HG02840 (cell line): Measurements from ENCODE around the gene SPOCK1.

Experiments used
- ATAC-seq: cut with Tn5 transposase; IDR thresholded peaks from one replicate; pipeline ENCODE4 v1.9.1; 2021; ENCODE audit warnings: mild to moderate bottlenecking, moderate library complexity, moderate number of reproducible peaks; ENCODE audit not compliant: unreplicated experiment, low FRiP score

Gene SPOCK1

DNA sequence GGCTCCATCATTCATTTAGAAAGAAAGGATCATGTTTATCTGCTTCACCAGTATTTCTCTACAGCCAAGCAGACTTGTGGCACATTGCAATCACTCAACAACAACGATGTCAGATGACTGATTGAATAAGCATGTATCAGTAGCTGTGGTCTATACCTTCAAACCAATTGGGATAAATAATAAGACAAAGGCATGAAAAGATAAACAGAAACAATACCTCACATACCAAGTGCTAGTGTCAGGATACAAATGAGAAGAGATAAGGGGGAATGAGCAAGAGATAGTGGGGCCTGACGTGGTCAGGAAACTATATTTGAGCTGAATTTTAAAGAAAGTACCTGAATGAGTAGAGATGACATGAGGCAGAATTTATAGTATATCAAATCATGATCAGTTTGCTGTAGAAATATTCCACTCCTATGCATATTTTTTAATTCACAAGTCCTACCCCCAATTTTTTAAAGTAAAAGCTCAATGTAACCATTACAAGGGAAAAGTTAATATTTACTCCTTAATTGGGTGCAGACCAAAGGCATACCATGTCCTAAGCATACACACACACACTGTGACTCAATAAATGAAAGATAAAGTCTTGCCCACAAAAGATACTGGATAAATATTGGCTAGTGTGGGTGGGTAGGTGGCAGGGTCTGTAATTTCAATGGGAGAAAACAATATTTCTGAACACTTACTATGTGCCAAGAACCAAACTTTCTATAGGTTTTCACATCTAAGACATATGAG is 284.5 kb downstream of the SPOCK1 start:
- ATAC-seq, result no peak

DNA sequence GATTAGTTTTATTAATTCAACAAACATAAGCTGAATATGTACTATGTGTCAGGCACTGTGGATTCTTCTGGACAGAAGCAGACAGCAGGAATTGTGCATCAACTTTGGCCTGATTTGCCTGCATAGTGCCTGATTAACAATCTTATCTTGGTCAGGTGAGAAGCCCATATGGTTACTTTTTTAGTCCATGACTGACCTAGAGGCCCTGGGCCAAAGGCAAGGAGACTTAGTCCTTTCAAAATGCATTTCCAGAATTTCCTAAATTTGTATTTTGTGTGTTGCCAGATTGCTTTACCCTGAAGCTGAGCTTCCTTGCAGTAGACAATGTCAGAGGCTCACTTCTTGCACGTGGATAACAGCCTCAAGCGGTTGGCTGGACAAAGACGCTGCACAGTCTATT is 286.7 kb downstream of the SPOCK1 start:
- ATAC-seq, result no peak

DNA sequence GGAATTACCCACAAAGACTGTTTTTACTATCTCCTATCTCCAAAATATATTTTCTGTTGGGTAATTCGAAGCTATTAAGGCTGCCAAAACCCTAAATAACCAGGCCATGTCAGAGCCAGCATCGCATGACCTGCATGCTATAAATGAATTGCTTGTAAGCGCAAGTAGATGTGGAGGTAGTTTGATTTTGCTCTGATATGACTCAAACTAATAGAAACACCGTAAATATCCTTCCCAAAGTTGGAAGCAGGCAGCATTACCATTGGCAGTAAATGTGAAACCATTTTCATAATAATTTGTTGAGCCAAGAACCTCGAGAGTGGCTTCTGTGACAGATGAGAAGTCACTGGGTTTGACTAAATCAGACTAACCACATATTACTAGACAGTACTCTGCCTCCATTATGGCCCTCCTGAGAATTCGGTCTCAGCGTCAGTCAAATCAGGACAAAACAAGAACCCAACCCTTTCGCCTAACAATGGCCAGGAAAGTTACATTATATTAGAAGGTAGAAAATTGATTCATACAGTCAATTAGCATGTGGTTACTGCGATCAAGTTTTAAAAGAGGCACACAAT is 289.8 kb downstream of the SPOCK1 start:
- ATAC-seq, result no peak

DNA sequence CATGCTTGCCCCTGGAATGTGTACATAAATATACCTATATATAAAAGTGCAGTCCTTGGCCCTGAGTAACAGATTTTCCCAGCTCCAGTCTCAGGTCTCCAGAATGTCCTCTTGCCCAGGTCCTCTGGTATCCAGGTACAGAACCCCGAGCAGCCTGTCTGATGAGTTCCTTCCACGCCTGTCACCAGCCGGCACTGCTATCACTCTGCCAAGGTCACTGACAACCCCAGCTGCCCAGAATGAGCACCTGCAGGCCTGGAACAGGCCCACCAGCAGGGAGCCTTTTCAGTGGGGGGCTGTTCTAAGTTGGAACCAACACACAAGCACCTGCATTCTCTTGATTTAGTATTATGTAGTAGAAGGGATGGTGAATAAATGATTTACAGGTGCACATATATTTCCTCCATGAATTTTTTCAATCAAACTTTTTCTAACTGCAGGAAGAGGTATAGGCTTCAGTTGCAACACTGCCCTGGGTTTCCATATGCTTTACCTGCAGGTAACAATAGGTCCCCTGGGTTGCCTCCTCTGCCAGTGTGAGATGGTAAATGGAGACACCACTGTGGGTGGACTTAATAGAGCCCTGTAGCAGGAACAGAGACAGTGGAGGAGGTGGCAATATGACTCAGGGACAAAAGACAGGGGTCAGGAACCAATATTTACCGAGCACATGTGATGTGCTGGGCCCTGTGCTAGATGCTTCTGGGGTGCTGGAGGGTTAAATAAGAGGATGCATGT is 291.9 kb downstream of the SPOCK1 start:
- no peak for ATAC-seq

DNA sequence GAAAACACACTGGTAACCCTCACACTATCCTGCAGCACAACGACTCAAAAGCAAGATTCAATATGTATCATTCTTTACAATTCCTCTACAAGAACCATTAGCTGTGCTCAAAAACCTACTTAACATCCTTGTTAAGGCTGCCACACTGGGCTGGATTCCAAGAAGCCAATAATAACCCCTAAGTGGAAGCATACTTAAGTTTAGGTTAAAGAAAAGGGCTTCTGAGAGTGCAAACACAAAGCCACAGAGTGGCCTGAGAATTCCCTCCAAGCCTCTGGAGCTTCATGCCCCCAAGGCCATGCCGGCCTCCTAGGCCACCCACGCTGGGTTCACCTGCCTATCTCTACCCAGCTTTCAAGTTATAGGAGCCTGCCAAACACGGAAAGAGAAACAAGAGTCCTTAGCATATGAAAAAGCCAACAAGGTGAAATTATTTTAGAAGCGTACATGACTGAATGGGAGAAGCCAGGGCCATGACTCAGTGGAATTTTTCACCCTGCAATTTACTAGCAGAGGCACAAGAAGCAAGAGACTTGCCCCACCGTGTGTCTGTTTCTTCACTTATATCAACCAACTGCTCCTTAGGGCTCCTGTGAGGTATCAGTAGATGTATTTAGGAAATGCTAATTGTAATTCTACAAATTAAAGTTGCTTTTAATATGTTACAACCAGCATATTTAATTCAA is 293.0 kb downstream of the SPOCK1 start:
- ATAC-seq, result no peak

DNA sequence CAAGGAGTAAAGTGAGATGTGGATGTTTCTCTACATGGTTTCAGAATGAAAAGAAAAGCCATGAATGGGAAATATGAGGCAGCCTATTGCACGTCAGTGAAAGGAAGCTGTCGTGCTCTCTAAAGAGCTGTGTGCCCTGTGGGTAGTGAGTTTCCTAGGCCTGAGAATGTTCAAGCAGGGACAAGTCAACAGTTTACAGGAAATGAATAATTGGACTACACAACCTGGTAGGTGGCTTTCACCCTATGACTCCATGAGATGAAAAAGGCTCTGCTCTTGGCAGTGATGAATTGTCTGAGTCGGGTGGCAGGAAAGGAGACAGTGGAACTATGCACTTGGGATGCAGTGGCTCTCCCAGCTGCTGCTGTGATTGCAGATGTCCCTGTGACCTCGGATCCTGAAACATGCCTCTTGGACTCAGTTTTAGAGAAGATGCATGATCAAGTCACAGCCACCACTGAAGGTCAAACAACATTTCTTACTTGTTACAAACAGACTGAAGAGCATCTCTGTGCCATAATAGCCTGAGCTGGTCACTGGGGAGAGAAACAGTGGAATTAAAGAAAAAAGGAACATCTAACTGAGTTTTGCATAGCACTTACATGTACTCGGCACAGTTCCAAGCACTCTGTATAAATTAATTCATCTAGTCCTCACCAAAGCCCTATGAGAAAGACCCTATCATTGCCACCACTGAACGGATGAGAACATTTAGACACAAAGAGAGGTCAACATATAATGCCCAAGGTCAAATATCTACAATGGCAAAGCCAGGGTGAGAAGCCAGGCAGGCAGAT is 293.7 kb downstream of the SPOCK1 start:
- ATAC-seq, result no peak

DNA sequence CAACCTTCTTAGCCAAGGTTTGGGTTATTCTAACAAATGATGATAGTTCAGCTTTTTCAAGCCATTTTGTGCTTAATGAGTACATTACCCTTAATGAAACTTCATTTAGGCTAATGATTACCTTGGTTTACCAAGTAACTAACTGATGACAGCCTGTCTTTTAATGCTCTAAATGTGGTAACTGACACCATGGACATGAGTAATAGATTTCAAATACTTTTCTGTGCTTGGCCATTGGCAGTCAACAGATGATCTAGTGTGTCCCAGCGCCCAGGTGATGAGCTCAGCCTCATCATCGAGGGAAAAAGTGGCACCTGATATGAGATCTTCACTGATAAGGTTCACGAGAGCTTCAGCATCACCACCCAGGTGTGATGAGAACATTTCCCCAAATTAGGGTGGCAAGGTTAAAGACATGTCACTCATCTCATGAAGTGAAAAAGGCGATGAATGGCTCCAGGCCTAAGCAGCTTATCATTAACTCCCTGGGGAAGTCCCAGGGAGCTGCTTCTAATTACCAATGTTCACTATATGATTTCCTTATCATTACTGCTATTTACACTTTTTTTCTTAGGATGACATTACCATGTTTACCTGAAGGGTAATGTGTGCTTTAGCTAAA is 296.0 kb downstream of the SPOCK1 start:
- ATAC-seq, result no peak

DNA sequence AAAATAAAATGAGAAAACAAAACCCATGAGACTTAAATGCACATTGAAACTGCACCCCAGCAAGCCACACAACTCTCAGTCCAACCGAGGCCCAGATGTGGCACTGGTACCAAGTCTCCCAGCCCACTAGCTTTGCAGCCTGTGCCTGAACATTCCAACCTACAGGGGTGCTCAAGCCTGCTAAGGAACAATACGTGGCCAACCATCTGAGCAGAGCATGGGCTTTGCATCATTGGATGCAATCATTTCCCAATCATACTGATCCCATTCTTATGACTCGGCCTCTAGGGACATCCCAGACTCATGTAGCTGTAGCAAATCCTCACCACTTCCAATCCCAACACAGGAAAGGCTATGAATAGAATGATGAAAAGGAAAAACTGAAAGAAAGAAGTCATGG is 297.2 kb downstream of the SPOCK1 start:
- ATAC-seq, result no peak

DNA sequence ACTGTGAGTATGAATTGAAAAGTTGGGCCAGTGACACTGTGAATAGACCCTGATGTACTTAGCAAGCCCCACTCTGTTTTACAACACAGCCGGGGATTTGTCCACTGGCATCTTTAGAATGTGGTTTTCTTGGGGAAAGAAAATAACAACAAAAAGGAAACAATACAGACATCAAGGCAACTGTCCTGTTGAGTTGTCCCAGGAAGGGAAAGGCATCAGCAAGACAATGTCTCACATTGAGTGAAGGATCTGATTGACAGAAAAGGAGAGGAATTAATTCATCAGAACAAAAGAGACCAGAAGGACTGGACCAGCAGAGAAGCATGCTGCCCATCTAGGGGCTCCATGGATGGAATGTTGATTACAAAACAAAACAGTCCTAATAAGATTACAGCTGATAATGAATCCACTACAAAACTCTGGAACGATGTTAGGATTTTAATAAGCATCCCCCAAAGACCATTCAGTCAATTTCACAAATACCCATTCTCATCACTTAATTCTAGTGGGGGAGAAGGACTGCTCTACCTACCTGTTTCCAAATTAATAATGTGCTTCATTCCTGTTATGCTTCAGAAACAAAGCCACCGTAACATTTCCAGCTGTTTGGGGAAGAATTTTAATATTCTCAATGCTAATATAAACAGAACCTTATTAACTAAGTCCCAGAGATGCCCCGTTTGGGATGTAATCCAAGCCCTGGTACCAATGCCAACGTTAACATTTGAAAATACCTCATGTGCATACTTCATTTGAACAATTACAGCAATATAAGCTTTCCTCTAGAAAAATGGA is 298.0 kb downstream of the SPOCK1 start:
- no peak for ATAC-seq

DNA sequence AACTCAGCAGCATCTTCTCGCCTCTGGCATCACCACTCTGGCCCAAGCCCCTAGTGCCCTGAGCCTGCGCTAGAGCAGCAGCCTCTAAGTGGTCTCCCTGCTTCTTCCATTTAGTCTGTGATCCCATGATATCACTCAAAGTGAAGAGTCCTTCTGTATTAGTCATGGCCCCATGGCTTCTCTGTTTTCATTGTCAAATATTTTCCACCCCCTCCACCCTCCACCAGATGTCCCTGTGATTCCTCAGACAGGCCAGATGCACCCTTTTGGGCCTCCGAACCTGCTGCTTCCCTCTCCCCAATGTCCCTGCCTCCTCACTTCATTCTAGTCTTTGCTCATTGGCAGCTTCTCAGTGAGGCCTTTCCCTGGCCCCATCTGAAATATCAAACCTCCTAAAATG is 299.2 kb downstream of the SPOCK1 start:
- ATAC-seq, result no peak

DNA sequence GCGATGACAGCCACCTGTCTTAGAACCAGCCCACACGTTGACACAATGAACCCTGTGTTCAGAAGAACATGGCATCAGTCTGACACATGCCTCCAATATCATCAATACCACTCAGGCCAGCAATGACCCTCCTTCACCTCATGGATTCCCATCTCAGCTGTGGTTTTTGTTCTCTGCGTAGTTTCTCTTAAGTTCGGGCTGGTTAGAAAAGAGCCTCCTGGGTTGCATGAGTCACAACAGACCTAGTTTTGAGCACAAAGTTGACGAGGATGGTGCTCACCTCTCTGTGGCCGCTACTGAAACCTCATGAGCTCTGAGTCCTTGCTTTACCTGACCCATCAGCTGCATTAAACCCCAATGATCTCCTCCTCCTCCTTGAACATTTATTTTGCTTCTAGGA is 299.9 kb downstream of the SPOCK1 start:
- no peak for ATAC-seq

DNA sequence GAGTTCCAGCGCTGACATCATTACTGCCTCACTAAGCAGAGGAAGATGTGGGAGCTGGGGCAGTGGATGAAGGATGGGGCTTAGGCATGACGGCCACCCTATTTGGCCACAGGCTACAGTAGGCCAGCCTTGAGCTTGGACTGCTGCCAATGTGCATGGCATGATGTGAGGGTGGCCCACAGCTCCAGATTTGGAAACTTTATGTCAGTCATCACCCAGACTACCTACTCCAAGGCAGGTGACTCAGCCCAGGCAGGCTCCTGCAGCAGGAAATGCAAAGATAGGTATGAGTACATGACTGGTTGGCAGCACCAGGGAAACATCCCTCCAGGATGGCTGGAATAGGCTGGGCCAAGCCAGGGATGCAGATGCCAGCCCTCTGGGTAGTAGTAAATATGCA is 303.6 kb downstream of the SPOCK1 start:
- ATAC-seq, result no peak

DNA sequence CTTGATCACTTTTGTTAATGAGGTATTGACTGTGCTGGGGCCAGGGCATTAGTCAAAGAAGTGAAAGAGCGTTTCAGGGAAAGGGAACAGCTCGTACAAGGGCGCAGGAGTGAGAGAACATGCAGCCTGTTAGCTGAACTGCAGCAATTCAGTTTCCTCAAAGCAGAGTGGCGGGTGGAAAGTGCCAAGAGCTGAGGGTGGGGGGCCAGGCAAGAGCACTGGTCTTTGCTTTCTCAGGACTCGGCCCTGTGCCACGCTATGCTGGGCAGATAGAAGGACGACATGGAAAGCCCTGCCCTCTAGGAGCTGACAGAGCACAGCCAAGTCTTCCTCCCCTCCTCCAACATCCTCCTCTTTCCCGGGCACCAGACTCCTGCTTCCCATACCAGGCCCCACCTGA is 304.8 kb downstream of the SPOCK1 start:
- ATAC-seq, result no peak

DNA sequence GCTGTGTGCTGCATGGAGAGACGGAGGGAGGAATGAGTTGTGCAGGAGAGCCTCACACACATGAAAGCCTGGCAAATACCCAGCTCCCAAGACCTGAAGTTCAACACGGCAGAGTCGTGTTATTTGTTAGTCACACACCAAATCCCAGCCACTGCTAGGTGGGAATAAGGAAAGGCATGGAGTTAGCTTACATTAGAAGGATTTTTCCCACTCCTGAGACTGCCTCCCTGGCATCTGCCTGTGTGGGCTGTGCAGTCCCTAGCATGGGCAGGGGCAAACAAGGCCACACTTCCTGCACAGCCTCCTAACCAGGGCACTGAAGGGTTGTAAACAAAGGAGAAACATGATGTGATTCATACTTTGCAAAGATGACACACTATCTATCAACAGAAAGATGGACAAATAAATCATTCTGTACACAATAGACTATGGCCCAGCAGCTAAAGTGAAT is 306.8 kb downstream of the SPOCK1 start:
- ATAC-seq, result no peak

DNA sequence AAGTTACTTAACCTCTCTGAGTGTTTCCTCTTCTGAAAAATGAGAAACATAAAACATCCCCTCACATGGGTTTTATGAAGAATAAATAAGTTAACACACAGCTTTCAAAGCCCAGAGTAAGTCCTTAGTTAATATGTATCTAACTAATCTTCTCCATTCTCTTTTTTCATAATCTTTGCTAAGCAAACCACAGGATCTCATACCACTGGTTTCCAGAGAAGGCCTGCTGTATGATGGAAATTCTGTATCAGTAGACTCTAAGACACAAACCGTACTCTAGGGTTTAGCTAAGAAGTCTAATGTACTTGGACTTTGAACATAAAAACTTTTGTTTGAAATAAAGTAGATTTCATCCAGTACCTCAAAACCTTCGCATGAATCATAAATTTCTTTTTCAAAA is 307.9 kb downstream of the SPOCK1 start:
- ATAC-seq, result no peak

DNA sequence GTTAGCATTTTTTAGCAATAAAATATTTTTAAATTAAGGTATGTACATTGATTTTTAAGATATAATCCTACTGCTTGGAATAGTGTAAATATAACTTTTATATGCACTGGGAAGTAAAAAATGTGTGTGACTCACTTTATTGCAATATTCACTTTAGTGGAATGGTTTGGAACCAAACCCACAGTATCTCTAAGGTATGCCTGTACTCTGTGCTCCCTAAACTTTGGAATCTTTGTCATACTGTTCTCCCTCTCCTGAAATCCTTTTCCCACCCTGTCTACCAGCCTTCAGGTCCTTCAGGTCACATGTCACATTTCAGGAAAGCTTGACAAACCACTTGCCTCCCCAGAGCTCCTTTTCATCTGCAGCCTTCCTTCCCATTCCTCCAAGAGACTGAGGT is 308.7 kb downstream of the SPOCK1 start:
- no peak for ATAC-seq

DNA sequence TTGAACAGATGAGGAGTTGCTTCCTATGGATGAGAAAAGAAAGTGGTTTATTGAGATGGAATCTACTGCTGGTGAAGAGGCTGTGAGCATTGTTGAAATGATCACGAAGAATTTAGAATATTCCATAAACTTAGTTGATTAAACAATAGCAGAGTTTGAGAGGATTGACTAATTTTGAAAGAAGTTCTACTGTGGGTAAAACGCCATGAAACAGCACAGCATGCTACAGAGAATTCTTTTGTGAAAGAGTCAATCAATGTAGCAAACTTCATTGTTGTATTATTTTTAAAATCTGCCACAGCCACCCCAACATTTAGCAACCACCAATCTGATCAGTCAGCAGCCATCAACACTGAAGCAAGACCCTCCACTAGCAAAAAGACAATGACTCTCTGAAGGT is 309.1 kb downstream of the SPOCK1 start:
- ATAC-seq, result no peak

DNA sequence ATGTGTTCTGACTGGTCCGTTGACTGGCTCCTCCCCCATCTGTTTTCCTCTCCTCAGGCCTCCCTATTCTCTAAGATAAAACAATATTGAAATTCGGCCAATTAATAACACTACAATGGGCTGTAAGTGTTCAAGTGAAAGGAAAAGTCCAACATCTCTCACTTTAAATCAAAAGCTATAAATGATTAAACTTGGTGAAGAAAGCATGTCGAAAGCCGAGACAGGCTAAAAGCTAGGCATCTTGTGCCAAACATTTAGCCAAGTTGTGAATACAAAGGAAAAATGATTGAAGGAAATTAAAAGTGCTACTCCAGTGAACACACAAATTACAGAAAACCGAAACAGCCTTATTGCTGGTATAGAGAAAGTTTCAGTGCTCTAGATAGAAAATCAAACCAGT is 310.6 kb downstream of the SPOCK1 start:
- no peak for ATAC-seq

DNA sequence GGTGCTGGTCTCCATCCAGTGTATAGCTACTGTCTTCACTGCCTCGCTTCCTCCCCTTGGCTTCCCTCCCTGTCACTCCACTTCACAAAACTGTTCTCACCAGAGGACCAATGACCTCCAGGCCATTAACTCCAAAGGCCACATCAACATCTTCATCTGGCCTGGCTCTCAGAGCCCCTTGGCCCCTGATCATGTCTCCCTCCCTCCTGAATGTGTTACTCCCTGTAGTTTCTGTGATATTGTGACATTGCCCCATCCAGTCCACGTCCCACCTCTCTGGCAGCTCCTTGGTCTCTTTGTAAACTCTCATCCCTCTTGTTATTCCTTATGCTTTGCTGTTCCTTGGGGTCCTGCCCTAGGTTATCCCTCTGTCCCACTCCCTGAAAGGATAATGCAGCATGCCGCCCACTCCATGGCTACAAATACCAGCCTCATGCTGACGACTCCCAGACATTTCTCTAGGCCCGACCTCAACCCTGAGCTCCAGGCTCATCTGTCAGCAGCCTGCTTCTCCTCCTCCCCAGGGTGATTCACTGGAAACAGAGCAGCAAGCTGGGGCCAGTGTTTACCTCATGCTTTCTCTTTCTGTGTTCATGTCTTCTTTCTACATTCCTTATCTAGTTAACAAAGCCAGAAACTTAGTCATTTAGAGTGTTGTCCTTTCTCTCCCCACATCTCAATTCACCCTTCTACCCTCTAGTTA is 312.2 kb downstream of the SPOCK1 start:
- no peak for ATAC-seq
